Gastrocnemius medialis (tissue), 4 donors: ENCODE data around the gene DCUN1D1.

ENCODE experiments used
- CTCF ChIP-seq, 5 experiments: fragments of 450-650 bp in 3 of 5; fragments of 200-600 bp in 2 of 5; sonication (generic) in 2 of 5; IDR thresholded peaks in 4 of 5; conservative IDR thresholded peaks in 1 of 5; 1 replicate in 4 of 5; 2 replicates in 1 of 5; pipeline ENCODE4 v1.5.1; 2016 to 2019; ENCODE audit warnings: antibody characterized with exemption in 5 of 5, mild to moderate bottlenecking in 3 of 5, moderate library complexity in 3 of 5
- POLR2A ChIP-seq, 2 donors: fragments of 450-650 bp; IDR thresholded peaks; one replicate each; pipeline ENCODE4 v1.6.1; 2017; ENCODE audit warnings: antibody characterized with exemption in 2 of 2, mild to moderate bottlenecking in 2 of 2, moderate library complexity in 2 of 2

DNA sequence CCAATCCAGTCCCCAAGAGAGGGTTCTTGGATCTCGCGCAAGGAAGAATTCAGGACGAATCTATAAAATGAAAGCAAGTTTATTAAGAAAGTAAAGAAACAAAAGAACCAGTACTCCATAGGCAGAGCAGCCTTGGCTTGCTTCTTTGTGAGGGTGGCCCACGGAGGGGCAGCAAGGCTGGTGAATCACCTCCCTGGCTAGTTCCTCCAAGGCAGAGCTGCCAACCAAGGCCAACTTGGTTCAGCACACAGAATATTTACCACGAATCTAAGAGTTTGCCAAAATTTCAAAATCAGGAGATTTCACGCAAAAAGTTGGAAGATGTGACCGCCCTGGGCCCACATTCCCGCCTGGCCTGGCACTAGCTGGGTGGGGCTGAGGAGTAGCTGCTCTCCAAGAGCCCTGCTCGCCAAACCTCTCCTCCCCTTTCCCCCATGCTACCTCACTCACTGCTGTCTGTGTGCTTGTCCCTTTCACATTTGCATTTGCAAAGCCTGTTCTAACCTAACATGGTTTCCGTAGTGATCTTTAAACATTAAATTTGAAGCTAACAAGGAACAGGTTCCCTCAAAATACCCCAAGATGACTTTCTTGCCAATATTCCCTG lies 26.2 kb upstream of the DCUN1D1 start:
- TF ChIP-seq CTCF (IDR thresholded peaks at IDR 0.05 in 4 of 5, conservative IDR thresholded peaks at IDR 0.05 in 1 of 5) (no peak), POLR2A (IDR thresholded peaks at IDR 0.05) (no peak)
